ENCODE results near the gene CALML3. TPM values are rescaled to one million over a fixed set of nuclear protein-coding genes. Genes with fewer than 3 reads are reported as not detected.

Gene CALML3
- total and polyA plus RNA-seq, 7 experiments from 2014 or later = not detected

- ATAC-seq (no peak), DNase-seq (no peak)
- Mint-ChIP-seq H3K4me1 (peaks cover 0 to 13% (median 7%) of the 10 kb centered on the region in 7 donors), H3K36me3 (peaks cover 0 to 4% (median 0%) of the 10 kb centered on the region in 5 donors), H3K4me3 (no peak overlapping the region), H3K27me3 (peaks cover 0 to 9% (median 0%) of the 10 kb centered on the region in 5 donors), H3K9me3 (no peaks in the 10 kb centered on the region), H3K27ac (no peak overlapping the region)
- Histone ChIP-seq H3K36me3 (ENCODE audit: control insufficient read depth in 2 of 3, insufficient read depth in 3 of 3, low read length in 3 of 3) (no peaks in the 10 kb centered on the region), H3K27me3 (ENCODE audit: control insufficient read depth in 2 of 2, insufficient read depth in 2 of 2, low read length in 2 of 2) (no peaks in the 10 kb centered on the region), H3K4me3 (ENCODE audit: low read length) (no peak overlapping the region), H3K9me3 (ENCODE audit: control insufficient read depth in 2 of 3, low read length in 3 of 3) (no peaks in the 10 kb centered on the region), H3K27ac (ENCODE audit: low read depth, low read length) (no peak overlapping the region), H3K4me1 (ENCODE audit: control insufficient read depth in 2 of 2, insufficient read depth in 2 of 2, low read length in 2 of 2) (peaks cover 0 to 4% of the 10 kb centered on the region in 2 donors)
- ChIA-PET CTCF (no interaction called here), POLR2A (no interaction called here)
- intact Hi-C loops (cut with micrococcal nuclease) = no loop called here
Measured at GRCh38 chr10:5507649-5508131, 17.1 kb upstream of the CALML3 start.

- H3K27me3 ChIP-seq (ENCODE audit: control insufficient read depth in 2 of 2, insufficient read depth in 2 of 2, low read length in 2 of 2) = no peaks in the 10 kb centered on the region
- intact Hi-C loops (cut with micrococcal nuclease) = no loop called here
- Mint-ChIP-seq H3K4me3 (no peak overlapping the region), H3K4me1 (peaks cover 5 to 18% (median 8%) of the 10 kb centered on the region in 7 donors), H3K27me3 (peaks cover 0 to 6% (median 0%) of the 10 kb centered on the region in 5 donors), H3K9me3 (no peaks in the 10 kb centered on the region), H3K27ac (no peak overlapping the region), H3K36me3 (peaks cover 0 to 4% (median 0%) of the 10 kb centered on the region in 5 donors)
- peaks cover 0 to 7% of the 10 kb centered on the region in 2 donors for H3K4me1 ChIP-seq (ENCODE audit: control insufficient read depth in 2 of 2, insufficient read depth in 2 of 2, low read length in 2 of 2)
- no peaks in the 10 kb centered on the region for H3K36me3 ChIP-seq (ENCODE audit: control insufficient read depth in 2 of 3, insufficient read depth in 3 of 3, low read length in 3 of 3)
- POLR2A ChIA-PET = no interaction called here
- DNase-seq = no peak
- ATAC-seq = no peak
- H3K9me3 ChIP-seq (ENCODE audit: control insufficient read depth in 2 of 3, low read length in 3 of 3) = no peaks in the 10 kb centered on the region
- CTCF ChIA-PET = no interaction called here
- H3K27ac ChIP-seq (ENCODE audit: low read depth, low read length) = no peak overlapping the region
- H3K4me3 ChIP-seq (ENCODE audit: low read length) = no peak overlapping the region
Measured at GRCh38 chr10:5508161-5508604, 16.6 kb upstream of the CALML3 start.

- Mint-ChIP-seq H3K36me3 (peaks cover 0 to 4% (median 0%) of the 10 kb centered on the region in 5 donors), H3K9me3 (no peaks in the 10 kb centered on the region), H3K27ac (peak overlapping the region in 1 of 9 donors; percentile 56), H3K27me3 (peaks cover 0 to 12% (median 0%) of the 10 kb centered on the region in 5 donors), H3K4me3 (no peak overlapping the region), H3K4me1 (peaks cover 9 to 24% (median 14%) of the 10 kb centered on the region in 7 donors)
- H3K27me3 ChIP-seq (ENCODE audit: control insufficient read depth in 2 of 2, insufficient read depth in 2 of 2, low read length in 2 of 2) = no peaks in the 10 kb centered on the region
- no peaks in the 10 kb centered on the region for H3K36me3 ChIP-seq (ENCODE audit: control insufficient read depth in 2 of 3, insufficient read depth in 3 of 3, low read length in 3 of 3)
- peaks cover 0 to 7% of the 10 kb centered on the region in 2 donors for H3K4me1 ChIP-seq (ENCODE audit: control insufficient read depth in 2 of 2, insufficient read depth in 2 of 2, low read length in 2 of 2)
- no peak overlapping the region for H3K4me3 ChIP-seq (ENCODE audit: low read length)
- no peak overlapping the region for H3K27ac ChIP-seq (ENCODE audit: low read depth, low read length)
- CTCF ChIA-PET = no interaction called here
- DNase-seq (no peak), ATAC-seq (no peak)
- intact Hi-C loops (cut with micrococcal nuclease) = no loop called here
- POLR2A ChIA-PET = interaction anchor here (0.7 kb wide), 1 partner anchor 10 kb away, joined by 3 read pairs; no protein-coding TSS in a partner anchor
- no peaks in the 10 kb centered on the region for H3K9me3 ChIP-seq (ENCODE audit: control insufficient read depth in 2 of 3, low read length in 3 of 3)
Measured at GRCh38 chr10:5508786-5509185, 16.0 kb upstream of the CALML3 start.

- H3K4me1 Mint-ChIP-seq = peaks cover 9 to 24% (median 14%) of the 10 kb centered on the region in 7 donors
- peaks cover 0 to 7% of the 10 kb centered on the region in 2 donors for H3K4me1 ChIP-seq (ENCODE audit: control insufficient read depth in 2 of 2, insufficient read depth in 2 of 2, low read length in 2 of 2)
- H3K36me3 ChIP-seq (ENCODE audit: control insufficient read depth in 2 of 3, insufficient read depth in 3 of 3, low read length in 3 of 3) = no peaks in the 10 kb centered on the region
- H3K36me3 Mint-ChIP-seq = peaks cover 0 to 4% (median 0%) of the 10 kb centered on the region in 5 donors
- no peak for DNase-seq
- POLR2A ChIA-PET = interaction anchor here (0.7 kb wide), 1 partner anchor 10 kb away, joined by 3 read pairs; no protein-coding TSS in a partner anchor
- peaks cover 0 to 12% (median 0%) of the 10 kb centered on the region in 5 donors for H3K27me3 Mint-ChIP-seq
- CTCF ChIA-PET = no interaction called here
- H3K9me3 Mint-ChIP-seq = no peaks in the 10 kb centered on the region
- ATAC-seq = no peak
- intact Hi-C loops (cut with micrococcal nuclease) = no loop called here
- no peak overlapping the region for H3K4me3 ChIP-seq (ENCODE audit: low read length)
- H3K27me3 ChIP-seq (ENCODE audit: control insufficient read depth in 2 of 2, insufficient read depth in 2 of 2, low read length in 2 of 2) = no peaks in the 10 kb centered on the region
- H3K4me3 Mint-ChIP-seq = no peak overlapping the region
- H3K9me3 ChIP-seq (ENCODE audit: control insufficient read depth in 2 of 3, low read length in 3 of 3) = no peaks in the 10 kb centered on the region
- no peak overlapping the region for H3K27ac Mint-ChIP-seq
- H3K27ac ChIP-seq (ENCODE audit: low read depth, low read length) = no peak overlapping the region
Measured at GRCh38 chr10:5509236-5509635, 15.5 kb upstream of the CALML3 start.

- Mint-ChIP-seq H3K9me3 (no peaks in the 10 kb centered on the region), H3K36me3 (peaks cover 0 to 4% (median 0%) of the 10 kb centered on the region in 5 donors), H3K27ac (no peak overlapping the region), H3K4me1 (peaks cover 9 to 24% (median 14%) of the 10 kb centered on the region in 7 donors), H3K4me3 (no peak overlapping the region), H3K27me3 (peaks cover 0 to 12% (median 0%) of the 10 kb centered on the region in 5 donors)
- ChIA-PET CTCF (no interaction called here), POLR2A (no interaction called here)
- Histone ChIP-seq H3K4me3 (ENCODE audit: low read length) (no peak overlapping the region), H3K36me3 (ENCODE audit: control insufficient read depth in 2 of 3, insufficient read depth in 3 of 3, low read length in 3 of 3) (no peaks in the 10 kb centered on the region), H3K4me1 (ENCODE audit: control insufficient read depth in 2 of 2, insufficient read depth in 2 of 2, low read length in 2 of 2) (peaks cover 0 to 7% of the 10 kb centered on the region in 2 donors), H3K9me3 (ENCODE audit: control insufficient read depth in 2 of 3, low read length in 3 of 3) (no peaks in the 10 kb centered on the region), H3K27me3 (ENCODE audit: control insufficient read depth in 2 of 2, insufficient read depth in 2 of 2, low read length in 2 of 2) (no peaks in the 10 kb centered on the region), H3K27ac (ENCODE audit: low read depth, low read length) (no peak overlapping the region)
- DNase-seq (no peak), ATAC-seq (no peak)
- intact Hi-C loops (cut with micrococcal nuclease) = no loop called here
Measured at GRCh38 chr10:5509691-5510090, 15.1 kb upstream of the CALML3 start.

- no peak overlapping the region for H3K4me3 ChIP-seq (ENCODE audit: low read length)
- ATAC-seq (no peak), DNase-seq (no peak)
- Mint-ChIP-seq H3K9me3 (no peaks in the 10 kb centered on the region), H3K4me3 (no peak overlapping the region), H3K4me1 (peaks cover 9 to 24% (median 14%) of the 10 kb centered on the region in 7 donors), H3K27ac (peak overlapping the region in 2 of 9 donors; percentile 12 to 42), H3K36me3 (peaks cover 0 to 4% (median 0%) of the 10 kb centered on the region in 5 donors), H3K27me3 (peaks cover 0 to 13% (median 0%) of the 10 kb centered on the region in 5 donors)
- H3K9me3 ChIP-seq (ENCODE audit: control insufficient read depth in 2 of 3, low read length in 3 of 3) = no peaks in the 10 kb centered on the region
- H3K27ac ChIP-seq (ENCODE audit: low read depth, low read length) = no peak overlapping the region
- intact Hi-C loops (cut with micrococcal nuclease) = no loop called here
- H3K4me1 ChIP-seq (ENCODE audit: control insufficient read depth in 2 of 2, insufficient read depth in 2 of 2, low read length in 2 of 2) = peaks cover 0 to 7% of the 10 kb centered on the region in 2 donors
- POLR2A ChIA-PET = no interaction called here
- no peaks in the 10 kb centered on the region for H3K36me3 ChIP-seq (ENCODE audit: control insufficient read depth in 2 of 3, insufficient read depth in 3 of 3, low read length in 3 of 3)
- CTCF ChIA-PET = no interaction called here
- no peaks in the 10 kb centered on the region for H3K27me3 ChIP-seq (ENCODE audit: control insufficient read depth in 2 of 2, insufficient read depth in 2 of 2, low read length in 2 of 2)
Measured at GRCh38 chr10:5510281-5511072, 14.3 kb upstream of the CALML3 start.

Data from naive thymus-derived CD4-positive, alpha-beta T cell (primary cell).